AG09319 (cell line): Measurements from ENCODE around the gene MAN2A1.

Experiments used
- DNase-seq: peaks from one replicate; pipeline ENCODE4 v3.0.0-alpha.2; 2010; ENCODE audit warnings: low read depth; ENCODE audit errors: extremely low read depth
- TF ChIP-seq, protein P1 (sequence below): IDR thresholded peaks from 2 replicates; pipeline ENCODE4 v1.5.1; 2011; ENCODE audit warnings: low read depth, mild to moderate bottlenecking, inconsistent platforms, low read length, moderate library complexity

The MAN2A1 gene

DNA sequence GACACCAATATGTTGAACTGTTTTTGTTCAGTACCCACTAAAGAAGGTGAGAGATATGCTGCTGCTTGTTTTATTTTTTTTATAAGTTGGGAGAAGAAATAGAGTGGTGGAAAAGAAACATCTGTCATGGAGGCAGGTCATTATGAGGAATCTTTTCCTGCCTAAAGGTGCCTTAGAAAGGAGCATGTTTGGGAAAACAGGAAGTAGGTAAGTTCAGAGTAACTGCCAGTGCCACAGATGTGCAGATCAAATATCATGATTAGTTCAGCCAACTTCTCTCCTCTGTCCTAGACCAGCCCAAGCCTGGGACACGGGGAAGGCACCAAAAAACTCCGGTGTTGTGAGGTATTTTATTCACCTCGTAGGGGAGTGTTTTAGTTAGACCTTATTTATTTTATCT is 144.2 kb downstream of the MAN2A1 start:
- TF ChIP-seq, protein P1, sequence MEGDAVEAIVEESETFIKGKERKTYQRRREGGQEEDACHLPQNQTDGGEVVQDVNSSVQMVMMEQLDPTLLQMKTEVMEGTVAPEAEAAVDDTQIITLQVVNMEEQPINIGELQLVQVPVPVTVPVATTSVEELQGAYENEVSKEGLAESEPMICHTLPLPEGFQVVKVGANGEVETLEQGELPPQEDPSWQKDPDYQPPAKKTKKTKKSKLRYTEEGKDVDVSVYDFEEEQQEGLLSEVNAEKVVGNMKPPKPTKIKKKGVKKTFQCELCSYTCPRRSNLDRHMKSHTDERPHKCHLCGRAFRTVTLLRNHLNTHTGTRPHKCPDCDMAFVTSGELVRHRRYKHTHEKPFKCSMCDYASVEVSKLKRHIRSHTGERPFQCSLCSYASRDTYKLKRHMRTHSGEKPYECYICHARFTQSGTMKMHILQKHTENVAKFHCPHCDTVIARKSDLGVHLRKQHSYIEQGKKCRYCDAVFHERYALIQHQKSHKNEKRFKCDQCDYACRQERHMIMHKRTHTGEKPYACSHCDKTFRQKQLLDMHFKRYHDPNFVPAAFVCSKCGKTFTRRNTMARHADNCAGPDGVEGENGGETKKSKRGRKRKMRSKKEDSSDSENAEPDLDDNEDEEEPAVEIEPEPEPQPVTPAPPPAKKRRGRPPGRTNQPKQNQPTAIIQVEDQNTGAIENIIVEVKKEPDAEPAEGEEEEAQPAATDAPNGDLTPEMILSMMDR, result no peak
- no peak for DNase-seq

DNA sequence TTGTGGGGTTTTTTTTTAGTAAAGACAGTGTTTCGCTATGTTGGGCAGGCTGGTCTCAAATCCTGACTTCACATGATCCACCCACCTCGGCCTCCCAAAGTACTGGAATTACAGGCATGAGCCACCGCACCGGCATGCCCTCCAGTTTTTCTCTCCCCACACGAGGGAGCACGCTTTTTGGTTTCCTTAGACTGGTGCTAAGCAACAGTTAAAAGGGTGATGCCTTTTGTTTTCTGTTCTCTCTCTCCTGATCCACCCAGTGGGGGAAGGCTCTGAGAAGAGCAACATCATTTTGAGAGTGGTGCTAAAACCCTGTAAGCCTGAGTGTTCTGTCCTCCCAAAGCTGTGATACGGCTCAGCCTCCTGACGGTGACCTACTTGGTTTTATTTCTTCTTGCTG is 146.6 kb downstream of the MAN2A1 start:
- DNase-seq, result no peak
- TF ChIP-seq, protein P1, result no peak

DNA sequence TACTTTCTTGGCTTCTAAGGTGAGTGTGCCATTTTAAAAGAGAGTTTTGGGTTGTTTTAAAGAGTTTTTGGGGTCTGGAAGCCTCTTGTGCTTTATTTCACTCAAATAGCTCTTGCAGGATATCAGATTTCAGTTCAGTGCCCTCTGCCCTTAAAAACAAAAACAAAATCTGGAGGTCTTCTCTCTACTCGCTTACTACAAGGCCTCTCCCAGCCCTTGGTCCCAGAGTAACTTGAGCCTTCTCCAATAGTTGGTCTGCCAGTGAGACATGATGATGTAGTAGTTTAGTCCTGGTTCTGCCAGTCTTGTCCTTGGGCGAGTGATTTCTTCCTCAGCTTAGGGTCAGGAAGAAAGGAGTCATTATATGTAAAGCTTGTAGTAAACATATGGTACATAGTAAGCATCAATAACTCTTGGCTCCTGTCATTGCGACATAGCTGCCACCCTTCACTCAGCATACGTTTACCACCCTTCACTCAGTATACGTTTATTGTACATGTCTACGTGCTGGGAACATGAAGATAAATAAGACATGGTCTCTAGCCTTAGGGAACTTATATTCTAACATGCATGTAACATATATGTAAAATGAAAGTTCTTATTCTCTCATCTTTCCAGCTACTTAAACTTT is 147.6 kb downstream of the MAN2A1 start:
- DNase-seq, result no peak
- TF ChIP-seq, protein P1, result no peak

DNA sequence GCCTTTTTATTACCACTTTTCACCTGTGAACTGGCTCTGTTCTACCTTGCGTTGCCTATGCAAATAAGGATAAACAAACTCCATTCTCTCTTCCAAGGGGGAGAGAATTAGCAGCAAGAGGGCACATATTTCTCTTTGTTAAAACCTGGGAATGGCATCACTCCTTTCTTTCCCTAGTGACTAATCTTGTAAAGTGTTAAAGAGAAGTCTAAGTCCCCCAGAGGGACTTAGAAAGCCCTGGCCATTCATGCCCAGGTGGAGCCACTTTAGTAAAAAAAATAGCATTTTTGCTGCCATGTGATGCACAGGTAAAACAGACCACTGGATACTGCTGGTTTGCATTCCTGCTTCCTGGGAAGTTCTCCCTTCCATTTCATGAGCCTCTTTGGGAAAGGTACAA is 148.4 kb downstream of the MAN2A1 start:
- no peak for DNase-seq
- TF ChIP-seq, protein P1, result no peak

DNA sequence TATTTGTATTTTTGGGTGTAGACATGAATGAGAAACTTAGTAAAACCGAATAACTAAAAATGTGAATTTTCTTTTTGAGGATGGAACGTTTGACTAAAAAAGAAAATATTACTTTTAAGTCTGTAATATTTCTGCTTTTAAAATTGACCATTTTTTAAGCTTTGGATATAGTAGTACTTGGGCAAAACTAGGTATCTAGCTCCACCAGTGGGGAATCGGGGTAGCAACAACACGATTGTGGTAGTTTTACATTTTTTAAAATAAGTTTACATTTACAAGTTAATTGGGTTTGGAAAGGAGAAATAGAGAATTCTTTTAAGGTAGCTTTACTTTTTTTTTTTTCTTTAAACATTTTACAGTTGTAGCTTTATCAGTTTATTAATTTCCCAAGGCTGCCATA is 154.4 kb downstream of the MAN2A1 start:
- DNase-seq, result no peak
- TF ChIP-seq, protein P1, result peak; percentile 16

DNA sequence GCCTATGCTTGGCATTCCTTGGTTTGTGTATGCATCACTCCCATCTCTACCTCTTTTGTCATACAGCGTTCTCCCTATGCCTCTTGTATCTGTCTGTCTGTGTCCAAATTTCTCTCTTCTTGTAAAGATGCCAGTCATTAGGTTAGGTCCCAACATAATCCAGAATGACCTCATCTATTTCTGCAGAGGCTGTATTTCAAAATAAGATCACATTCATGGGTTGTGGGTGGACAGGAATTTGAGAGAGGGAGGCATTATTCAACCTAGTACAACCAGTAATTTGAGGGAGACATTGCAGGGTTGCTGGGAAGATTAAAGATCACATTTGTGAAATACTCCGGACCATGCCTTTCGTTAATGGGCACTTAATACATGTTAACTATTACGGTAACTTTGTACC is 155.0 kb downstream of the MAN2A1 start:
- TF ChIP-seq, protein P1, result no peak
- no peak for DNase-seq

DNA sequence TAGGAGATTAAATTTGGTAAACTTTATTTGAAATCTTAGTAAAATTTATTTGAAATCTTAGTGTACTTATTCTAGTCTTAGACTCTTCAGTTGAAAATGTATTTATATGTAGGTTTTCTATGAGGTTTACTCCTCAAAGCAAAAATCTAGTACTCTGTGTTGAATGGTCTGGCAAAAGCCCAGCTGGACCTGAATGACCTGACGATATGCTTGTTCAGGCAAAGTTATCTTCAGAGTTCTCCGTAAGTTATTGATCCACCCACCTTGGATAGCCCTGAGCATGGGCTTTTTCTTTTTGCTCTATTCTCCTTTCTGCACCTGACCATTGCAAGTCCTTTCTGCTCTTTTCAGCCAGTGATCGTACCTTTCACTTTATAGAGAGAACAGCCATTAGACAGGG is 158.4 kb downstream of the MAN2A1 start:
- TF ChIP-seq, protein P1, result no peak
- no peak for DNase-seq
